Activated B cell treated with CpG ODN at 0.5 μM for 24 hours (primary cell): Measurements from ENCODE around the gene TMEM63A. TPM values are rescaled to one million over a fixed set of nuclear protein-coding genes. Genes with fewer than 3 reads are reported as not detected.

Experiments
- ATAC-seq: fragments of 200-7000 bp; cut with Tn5 transposase; one replicate; pipeline ENCODE4 v1.10.0; 2021; ENCODE audit warnings: low read depth, mild to moderate bottlenecking, moderate library complexity
- CTCF ChIA-PET: fragments of 350-600 bp; sonication (Branson Sonifier 250); formaldehyde crosslinking; loops from one replicate; lab custom pipeline; 2021; ENCODE audit warnings: antibody characterized with exemption; lab: Charles Lee
- POLR2A ChIA-PET: fragments of 350-600 bp; sonication (Branson Sonifier 250); formaldehyde crosslinking; loops from one replicate; lab custom pipeline; 2021; ENCODE audit warnings: antibody characterized with exemption; lab: Charles Lee
- DNase-seq: peaks from one replicate; pipeline ENCODE4 v3.0.0; 2022
- H3K27ac Mint-ChIP-seq: one replicate; pipeline ENCODE4 v1.8.0; 2020; ENCODE audit warnings: mixed read lengths
- H3K27me3 Mint-ChIP-seq: one replicate; pipeline ENCODE4 v1.8.0; 2021; ENCODE audit warnings: mixed read lengths
- H3K36me3 Mint-ChIP-seq: one replicate; pipeline ENCODE4 v1.8.0; 2021; ENCODE audit warnings: low read depth, mixed read lengths
- H3K4me1 Mint-ChIP-seq: one replicate; pipeline ENCODE4 v1.8.0; 2021; ENCODE audit warnings: mixed read lengths
- H3K4me3 Mint-ChIP-seq: one replicate; pipeline ENCODE4 v1.8.0; 2020; ENCODE audit warnings: mild to moderate bottlenecking, mixed read lengths
- H3K9me3 Mint-ChIP-seq: one replicate; pipeline ENCODE4 v1.8.0; 2020; ENCODE audit warnings: mixed read lengths
- CTCF ChIP-seq: fragments of 200-600 bp; IDR thresholded peaks from one replicate; pipeline ENCODE4 v1.8.0; 2022; ENCODE audit warnings: antibody characterized with exemption, mild to moderate bottlenecking
- intact Hi-C: fragments of 100-400 bp; cut with micrococcal nuclease; formaldehyde crosslinking; loops from one replicate; pipeline ENCODE4 v1.15.1; 2024
- total RNA-seq: library from RNA; stranded (reverse); gene quantifications from 2 replicates; pipeline ENCODE4 v1.2.3, GENCODE V29; 2022

The TMEM63A gene
- total RNA-seq, 1 donor from 2014 or later: 74.5 TPM

DNA sequence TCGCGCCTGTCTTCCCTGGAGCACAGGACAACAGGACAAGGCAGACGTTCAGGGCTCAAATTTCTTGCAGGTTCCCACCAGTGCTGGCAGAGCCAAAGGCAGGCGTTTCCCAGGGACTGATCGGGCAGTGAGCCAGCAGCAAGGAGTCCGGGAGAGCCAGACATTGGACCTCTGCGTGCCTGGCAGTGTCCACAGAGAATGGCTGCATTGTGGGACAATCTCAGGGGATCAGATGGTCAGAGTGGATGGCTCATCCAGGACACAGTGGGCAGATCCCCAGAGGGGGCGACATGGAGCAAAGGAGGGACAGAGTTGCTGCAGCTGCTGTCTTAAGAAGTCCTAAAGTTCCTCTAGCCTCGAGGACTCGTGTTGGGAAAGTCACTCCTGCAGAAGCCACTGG lies 4.6 kb downstream of the TMEM63A start:
- POLR2A ChIA-PET: interaction anchor here (0.7 to 0.8 kb wide), 2 partner anchors 46 to 100 kb away, joined by 3 read pairs; partner anchors contain the start of genes PYCR2 and SRP9
- no peak overlapping the region for H3K4me3 Mint-ChIP-seq
- intact Hi-C loops: no loop called here
- no peak for TF ChIP-seq CTCF
- H3K9me3 Mint-ChIP-seq: no peaks in the 10 kb centered on the region
- H3K27ac Mint-ChIP-seq: peak overlapping the region; percentile 46
- DNase-seq (no peak), ATAC-seq (no peak)
- no peaks in the 10 kb centered on the region for H3K27me3 Mint-ChIP-seq
- peaks cover 43% of the 10 kb centered on the region for H3K4me1 Mint-ChIP-seq
- CTCF ChIA-PET: interaction anchor here (0.8 to 1.2 kb wide), 3 partner anchors 98 to 100 kb away, joined by 3 to 5 read pairs (median 3); partner anchors contain the start of gene SRP9
- peaks cover 54% of the 10 kb centered on the region for H3K36me3 Mint-ChIP-seq

DNA sequence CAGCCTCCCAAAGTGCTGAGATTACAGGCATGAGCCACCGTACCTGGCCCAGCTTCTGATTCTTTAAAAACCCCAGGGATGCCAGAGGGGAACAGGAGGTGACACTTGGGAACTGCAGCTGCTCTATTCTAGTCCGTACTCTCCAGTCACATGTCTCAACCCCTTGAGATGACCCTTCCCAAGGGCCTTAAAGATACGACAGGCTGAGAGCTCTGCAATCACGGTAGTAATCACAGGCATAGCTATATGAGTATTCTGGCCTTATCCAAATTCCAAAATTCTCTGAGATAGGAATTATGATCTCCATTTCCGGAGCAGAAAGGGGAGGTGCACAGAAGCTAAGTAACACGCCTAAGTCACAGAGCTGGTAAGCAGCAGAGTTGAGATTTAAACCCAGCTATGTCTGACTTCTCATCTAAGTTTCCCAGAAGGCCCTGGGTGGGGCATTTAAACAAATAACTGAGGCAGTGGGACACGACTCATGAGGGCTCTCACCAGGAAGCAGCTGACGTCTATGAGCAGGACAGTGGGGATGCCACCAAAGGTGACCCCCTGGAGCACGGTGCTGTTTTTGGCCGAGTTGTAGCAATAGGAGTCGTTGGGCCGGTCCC lies 5.2 kb downstream of the TMEM63A start:
- ATAC-seq (no peak), DNase-seq (no peak)
- intact Hi-C loops: no loop called here
- ChIA-PET CTCF (interaction anchor here (1.2 kb wide), 1 partner anchor 99 kb away, joined by 3 read pairs; the partner anchor contains the start of gene SRP9), POLR2A (interaction anchor here (0.7 to 0.8 kb wide), 2 partner anchors 47 to 100 kb away, joined by 3 read pairs; partner anchors contain the start of genes PYCR2 and SRP9)
- no peaks in the 10 kb centered on the region for H3K9me3 Mint-ChIP-seq
- no peak overlapping the region for H3K4me3 Mint-ChIP-seq
- H3K27ac Mint-ChIP-seq: no peak overlapping the region
- no peaks in the 10 kb centered on the region for H3K27me3 Mint-ChIP-seq
- peaks cover 57% of the 10 kb centered on the region for H3K36me3 Mint-ChIP-seq
- H3K4me1 Mint-ChIP-seq: peaks cover 43% of the 10 kb centered on the region
- TF ChIP-seq CTCF: no peak

DNA sequence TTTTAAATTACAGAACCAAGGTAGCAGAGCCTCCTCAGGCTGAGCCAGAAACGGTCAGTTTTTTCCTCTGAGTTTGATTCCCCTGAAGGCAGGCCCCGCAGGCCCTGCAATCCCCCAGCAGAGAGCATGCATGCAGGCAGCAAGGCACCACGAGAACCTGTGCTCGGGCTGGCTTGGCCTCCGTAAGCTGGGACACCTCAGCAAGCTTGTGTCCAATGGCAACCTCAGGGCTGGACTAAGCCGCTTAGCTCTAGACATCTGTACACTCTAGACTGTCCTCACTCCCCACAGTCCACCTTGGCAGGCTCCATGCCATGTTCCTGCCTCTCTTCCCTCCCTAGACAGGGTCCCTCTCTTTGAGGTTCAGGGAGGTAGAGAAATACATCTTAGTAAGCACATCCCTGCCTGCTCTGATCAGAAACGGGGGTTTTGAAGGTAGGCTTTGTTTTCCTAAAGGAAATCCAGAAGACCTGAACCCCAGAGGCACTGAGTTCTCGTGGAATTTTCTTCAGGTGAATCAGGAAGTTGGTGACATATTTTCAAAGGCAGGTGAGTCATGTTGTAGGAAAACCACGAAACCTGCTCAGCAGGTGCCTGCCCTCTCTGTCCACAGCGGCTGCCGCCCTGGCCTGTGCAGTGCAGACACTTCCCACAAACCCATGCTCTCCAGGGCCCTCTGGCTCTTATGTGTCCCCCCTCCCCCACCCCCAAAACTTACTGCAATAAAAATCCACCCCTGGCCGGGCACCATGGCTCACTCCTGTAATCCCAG lies 7.0 kb downstream of the TMEM63A start:
- Mint-ChIP-seq H3K4me3 (no peak overlapping the region), H3K27me3 (no peaks in the 10 kb centered on the region), H3K36me3 (peaks cover 73% of the 10 kb centered on the region), H3K4me1 (peaks cover 30% of the 10 kb centered on the region), H3K27ac (no peak overlapping the region), H3K9me3 (no peaks in the 10 kb centered on the region)
- ATAC-seq (no peak), DNase-seq (no peak)
- ChIA-PET POLR2A (no interaction called here), CTCF (no interaction called here)
- TF ChIP-seq CTCF: no peak
- intact Hi-C loops: no loop called here

GRCh38 chr1:225874431-225874830 lies 7.7 kb downstream of the TMEM63A start:
- intact Hi-C loops: no loop called here
- Mint-ChIP-seq H3K4me1 (peaks cover 22% of the 10 kb centered on the region), H3K4me3 (no peak overlapping the region), H3K36me3 (peaks cover 78% of the 10 kb centered on the region), H3K9me3 (no peaks in the 10 kb centered on the region), H3K27ac (no peak overlapping the region), H3K27me3 (no peaks in the 10 kb centered on the region)
- no peak for TF ChIP-seq CTCF
- POLR2A ChIA-PET: no interaction called here
- DNase-seq (no peak), ATAC-seq (no peak)
- CTCF ChIA-PET: no interaction called here

- ATAC-seq (no peak), DNase-seq (no peak)
- intact Hi-C loops: no loop called here
- ChIA-PET POLR2A (no interaction called here), CTCF (no interaction called here)
- Mint-ChIP-seq H3K4me3 (no peak overlapping the region), H3K36me3 (peaks cover 87% of the 10 kb centered on the region), H3K27me3 (no peaks in the 10 kb centered on the region), H3K9me3 (no peaks in the 10 kb centered on the region), H3K4me1 (peaks cover 14% of the 10 kb centered on the region), H3K27ac (no peak overlapping the region)
- TF ChIP-seq CTCF: no peak
Observed at GRCh38 chr1:225873281-225873850, 8.8 kb downstream of the TMEM63A start.
